OCI-LY3 (cell line): ENCODE results near the gene IL36A.

ENCODE experiments used
- H2AFZ ChIP-seq: fragments of 200-600, 300-600 bp; shearing (Covaris generic); 2 replicates; pipeline ENCODE4 v1.6.0; 2014; ENCODE audit warnings: antibody characterized with exemption, low read depth, low read length
- H3K27ac ChIP-seq: fragments of 200-600, 300-600 bp; sonication (generic); 2 replicates; pipeline ENCODE4 v1.5.1; 2014; ENCODE audit warnings: mild to moderate bottlenecking, low read length, moderate library complexity, mixed read lengths
- H3K27me3 ChIP-seq: fragments of 200-600, 300-600 bp; sonication (generic); 2 replicates; pipeline ENCODE4 v1.6.1; 2014; ENCODE audit warnings: low read depth, low read length, mixed read lengths
- H3K36me3 ChIP-seq: fragments of 200-600, 300-600 bp; sonication (generic); replicated peaks from 2 replicates; pipeline ENCODE3; 2014; ENCODE audit warnings: low read depth, low read length, mixed read lengths
- H3K4me1 ChIP-seq: fragments of 300-600, 200-600 bp; sonication (generic); 2 replicates; pipeline ENCODE4 v1.6.1; 2014; ENCODE audit warnings: low read length, mixed read lengths
- H3K4me2 ChIP-seq: fragments of 200-600, 300-600 bp; sonication (generic); 2 replicates; pipeline ENCODE4 v1.6.1; 2014; ENCODE audit warnings: low read length, mixed read lengths
- H3K4me3 ChIP-seq: fragments of 300-600, 200-600 bp; sonication (generic); 2 replicates; pipeline ENCODE4 v1.5.1; 2014; ENCODE audit warnings: antibody characterized with exemption, mild to moderate bottlenecking, low read length, moderate library complexity
- H3K79me2 ChIP-seq: fragments of 300-600, 200-600 bp; shearing (Covaris generic); 2 replicates; pipeline ENCODE4 v1.6.1; 2014; ENCODE audit warnings: mild to moderate bottlenecking, low read length, mixed read lengths
- H3K9ac ChIP-seq: fragments of 300-600, 200-600 bp; shearing (Covaris generic); 2 replicates; pipeline ENCODE4 v1.6.0; 2014; ENCODE audit warnings: mild to moderate bottlenecking, low read length, moderate library complexity
- H3K9me3 ChIP-seq: fragments of 200-600, 300-600 bp; shearing (Covaris generic); 2 replicates; pipeline ENCODE4 v1.6.1; 2014; ENCODE audit warnings: low read length, mixed read lengths; ENCODE audit not compliant: insufficient read depth
- H4K20me1 ChIP-seq: fragments of 200-600, 300-600 bp; sonication (generic); 2 replicates; pipeline ENCODE4 v1.6.1; 2016; ENCODE audit warnings: low read length, mixed read lengths; ENCODE audit not compliant: insufficient read depth
- CTCF ChIP-seq: fragments of 200-600, 300-600 bp; sonication (generic); IDR thresholded peaks from 2 replicates; pipeline ENCODE4 v1.5.1; 2014; ENCODE audit warnings: antibody characterized with exemption, low read length, low read depth
- EZH2phosphoT487 ChIP-seq: fragments of 200-600 bp; shearing (Covaris generic); IDR thresholded peaks from 2 replicates; pipeline ENCODE4 v1.6.1; 2018; ENCODE audit warnings: antibody characterized with exemption, mixed run types, low read depth

IL36A gene

GRCh38 chr2:112985090-112985489, 20.2 kb upstream of the IL36A start:
- no peak overlapping the region for H3K9ac ChIP-seq
- no peaks in the 10 kb centered on the region for H3K27me3 ChIP-seq
- H3K9me3 ChIP-seq = peaks cover 6% of the 10 kb centered on the region; the same call in 1 of the 2 replicates
- no peaks in the 10 kb centered on the region for H4K20me1 ChIP-seq
- H2AFZ ChIP-seq = no peak overlapping the region
- peaks cover 21% of the 10 kb centered on the region for H3K4me1 ChIP-seq
- no peak overlapping the region for H3K4me3 ChIP-seq
- no peak for TF ChIP-seq EZH2phosphoT487
- no peak for TF ChIP-seq CTCF
- H3K79me2 ChIP-seq = no peaks in the 10 kb centered on the region
- H3K27ac ChIP-seq = no peak overlapping the region
- no peaks in the 10 kb centered on the region for H3K36me3 ChIP-seq
- no peak overlapping the region for H3K4me2 ChIP-seq

DNA sequence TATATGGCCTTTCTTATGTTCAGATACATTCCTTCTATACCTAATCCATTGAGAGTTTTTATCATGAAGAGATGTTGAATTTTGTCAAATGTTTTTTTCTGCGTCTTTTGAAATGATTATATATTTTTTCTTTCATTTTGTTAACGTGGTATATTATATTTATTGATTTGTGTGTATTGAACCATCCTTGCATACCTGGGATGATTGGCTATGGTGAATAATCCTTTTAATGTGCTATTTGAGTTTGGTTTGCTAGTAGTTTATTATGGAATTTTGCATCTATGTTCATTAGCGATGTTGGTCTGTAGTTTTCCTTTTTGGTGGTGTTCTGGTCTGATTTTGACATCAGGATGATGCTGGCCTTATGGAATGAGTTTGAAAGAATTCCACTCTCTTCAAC, 15.6 kb upstream of the IL36A start:
- Histone ChIP-seq H3K9ac (no peak overlapping the region), H3K36me3 (no peaks in the 10 kb centered on the region), H3K79me2 (no peaks in the 10 kb centered on the region), H4K20me1 (no peaks in the 10 kb centered on the region), H3K9me3 (peaks cover 13% of the 10 kb centered on the region; the same call in 1 of the 2 replicates), H3K4me3 (no peak overlapping the region), H3K27ac (no peak overlapping the region), H3K27me3 (no peaks in the 10 kb centered on the region), H2AFZ (no peak overlapping the region), H3K4me2 (no peak overlapping the region), H3K4me1 (no peaks in the 10 kb centered on the region)
- TF ChIP-seq EZH2phosphoT487 (no peak), CTCF (no peak)

DNA sequence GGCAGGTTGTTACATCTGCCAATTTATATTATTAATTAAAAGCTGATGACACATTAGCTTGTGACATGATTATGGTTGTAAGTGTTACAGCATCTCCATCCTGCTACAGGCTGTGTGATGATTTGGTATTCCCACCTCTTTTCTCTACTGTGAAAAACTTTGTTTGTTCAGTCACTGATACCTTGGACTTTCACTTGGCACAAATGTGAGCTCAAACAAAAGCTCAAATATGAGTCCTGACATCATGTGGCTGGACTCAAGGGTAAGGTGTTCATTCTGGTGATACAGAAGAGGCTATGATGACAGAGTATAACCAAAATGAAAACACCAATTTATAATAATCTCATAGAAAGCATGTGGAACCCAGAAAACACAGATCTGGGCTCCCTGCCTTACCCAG, 11.4 kb upstream of the IL36A start:
- Histone ChIP-seq H3K9ac (no peak overlapping the region), H4K20me1 (no peaks in the 10 kb centered on the region), H3K4me2 (no peak overlapping the region), H3K4me3 (no peak overlapping the region), H2AFZ (no peak overlapping the region), H3K27ac (no peak overlapping the region), H3K79me2 (no peaks in the 10 kb centered on the region), H3K4me1 (peaks cover 17% of the 10 kb centered on the region), H3K36me3 (no peaks in the 10 kb centered on the region), H3K27me3 (no peaks in the 10 kb centered on the region), H3K9me3 (peaks cover 13% of the 10 kb centered on the region; the same call in 1 of the 2 replicates)
- no peak for TF ChIP-seq EZH2phosphoT487
- no peak for TF ChIP-seq CTCF

GRCh38 chr2:112994648-112995047, 10.6 kb upstream of the IL36A start:
- Histone ChIP-seq H3K9me3 (peaks cover 10% of the 10 kb centered on the region; the same call in 1 of the 2 replicates), H3K9ac (no peak overlapping the region), H3K4me3 (no peak overlapping the region), H3K4me2 (no peak overlapping the region), H3K79me2 (no peaks in the 10 kb centered on the region), H2AFZ (no peak overlapping the region), H3K27ac (no peak overlapping the region), H3K36me3 (no peaks in the 10 kb centered on the region), H4K20me1 (no peaks in the 10 kb centered on the region), H3K27me3 (no peaks in the 10 kb centered on the region), H3K4me1 (peaks cover 17% of the 10 kb centered on the region)
- TF ChIP-seq CTCF (no peak), EZH2phosphoT487 (no peak)
